HL-60 (cell line): ENCODE results near the gene ALKBH7.

ENCODE experiments used
- POLR2AphosphoS5 ChIP-seq: IDR thresholded peaks from 2 replicates; pipeline ENCODE4 v1.6.1; 2012; ENCODE audit warnings: low read depth
- TF ChIP-seq, protein P1 (sequence below): IDR thresholded peaks from one replicate; pipeline ENCODE4 v1.5.1; 2011; ENCODE audit warnings: low read length, control low read depth, inconsistent platforms; ENCODE audit not compliant: insufficient read depth
- TF ChIP-seq, protein P2 (sequence below): IDR thresholded peaks from 2 replicates; pipeline ENCODE4 v1.6.1; 2012; ENCODE audit warnings: low read depth; ENCODE audit not compliant: insufficient replicate concordance

DNA sequence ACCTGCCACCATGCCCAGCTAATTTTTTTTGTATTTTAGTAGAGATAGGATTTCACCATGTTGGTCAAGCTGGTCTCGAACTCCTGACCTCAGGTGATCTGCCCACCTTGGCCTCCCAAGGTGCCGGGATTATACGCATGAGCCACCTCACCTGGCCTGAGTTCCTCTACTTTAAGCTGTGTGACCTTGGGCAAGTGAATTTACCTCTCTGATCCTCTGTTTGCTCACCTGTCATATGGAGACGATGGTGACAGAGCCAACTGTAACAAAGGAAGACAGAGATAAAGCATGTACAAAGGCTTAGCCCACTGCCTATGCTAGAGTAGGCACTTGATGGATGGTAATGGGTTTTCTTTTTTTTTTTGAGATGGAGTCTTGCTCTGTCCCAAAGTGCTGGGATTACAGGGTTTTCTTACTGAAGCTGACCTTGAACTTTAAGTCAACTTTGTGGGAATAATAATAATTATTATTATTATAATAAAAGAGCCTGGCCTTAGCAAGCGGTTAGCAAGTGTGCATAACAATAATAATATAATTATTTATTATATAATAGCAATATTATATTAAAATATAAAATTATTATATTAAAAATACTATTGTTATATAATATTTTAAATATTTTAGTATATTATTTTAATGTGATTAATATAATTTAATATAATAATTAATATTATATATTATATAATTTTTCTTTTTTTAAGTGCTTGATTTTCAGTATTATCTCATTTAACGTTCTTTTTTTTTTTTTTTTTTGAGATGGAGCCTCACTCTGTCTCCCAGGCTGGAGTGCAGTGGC lies 37.9 kb upstream of the ALKBH7 start:
- TF ChIP-seq, protein P1, sequence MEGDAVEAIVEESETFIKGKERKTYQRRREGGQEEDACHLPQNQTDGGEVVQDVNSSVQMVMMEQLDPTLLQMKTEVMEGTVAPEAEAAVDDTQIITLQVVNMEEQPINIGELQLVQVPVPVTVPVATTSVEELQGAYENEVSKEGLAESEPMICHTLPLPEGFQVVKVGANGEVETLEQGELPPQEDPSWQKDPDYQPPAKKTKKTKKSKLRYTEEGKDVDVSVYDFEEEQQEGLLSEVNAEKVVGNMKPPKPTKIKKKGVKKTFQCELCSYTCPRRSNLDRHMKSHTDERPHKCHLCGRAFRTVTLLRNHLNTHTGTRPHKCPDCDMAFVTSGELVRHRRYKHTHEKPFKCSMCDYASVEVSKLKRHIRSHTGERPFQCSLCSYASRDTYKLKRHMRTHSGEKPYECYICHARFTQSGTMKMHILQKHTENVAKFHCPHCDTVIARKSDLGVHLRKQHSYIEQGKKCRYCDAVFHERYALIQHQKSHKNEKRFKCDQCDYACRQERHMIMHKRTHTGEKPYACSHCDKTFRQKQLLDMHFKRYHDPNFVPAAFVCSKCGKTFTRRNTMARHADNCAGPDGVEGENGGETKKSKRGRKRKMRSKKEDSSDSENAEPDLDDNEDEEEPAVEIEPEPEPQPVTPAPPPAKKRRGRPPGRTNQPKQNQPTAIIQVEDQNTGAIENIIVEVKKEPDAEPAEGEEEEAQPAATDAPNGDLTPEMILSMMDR = no peak
- TF ChIP-seq POLR2AphosphoS5 = no peak
- TF ChIP-seq, protein P2, sequence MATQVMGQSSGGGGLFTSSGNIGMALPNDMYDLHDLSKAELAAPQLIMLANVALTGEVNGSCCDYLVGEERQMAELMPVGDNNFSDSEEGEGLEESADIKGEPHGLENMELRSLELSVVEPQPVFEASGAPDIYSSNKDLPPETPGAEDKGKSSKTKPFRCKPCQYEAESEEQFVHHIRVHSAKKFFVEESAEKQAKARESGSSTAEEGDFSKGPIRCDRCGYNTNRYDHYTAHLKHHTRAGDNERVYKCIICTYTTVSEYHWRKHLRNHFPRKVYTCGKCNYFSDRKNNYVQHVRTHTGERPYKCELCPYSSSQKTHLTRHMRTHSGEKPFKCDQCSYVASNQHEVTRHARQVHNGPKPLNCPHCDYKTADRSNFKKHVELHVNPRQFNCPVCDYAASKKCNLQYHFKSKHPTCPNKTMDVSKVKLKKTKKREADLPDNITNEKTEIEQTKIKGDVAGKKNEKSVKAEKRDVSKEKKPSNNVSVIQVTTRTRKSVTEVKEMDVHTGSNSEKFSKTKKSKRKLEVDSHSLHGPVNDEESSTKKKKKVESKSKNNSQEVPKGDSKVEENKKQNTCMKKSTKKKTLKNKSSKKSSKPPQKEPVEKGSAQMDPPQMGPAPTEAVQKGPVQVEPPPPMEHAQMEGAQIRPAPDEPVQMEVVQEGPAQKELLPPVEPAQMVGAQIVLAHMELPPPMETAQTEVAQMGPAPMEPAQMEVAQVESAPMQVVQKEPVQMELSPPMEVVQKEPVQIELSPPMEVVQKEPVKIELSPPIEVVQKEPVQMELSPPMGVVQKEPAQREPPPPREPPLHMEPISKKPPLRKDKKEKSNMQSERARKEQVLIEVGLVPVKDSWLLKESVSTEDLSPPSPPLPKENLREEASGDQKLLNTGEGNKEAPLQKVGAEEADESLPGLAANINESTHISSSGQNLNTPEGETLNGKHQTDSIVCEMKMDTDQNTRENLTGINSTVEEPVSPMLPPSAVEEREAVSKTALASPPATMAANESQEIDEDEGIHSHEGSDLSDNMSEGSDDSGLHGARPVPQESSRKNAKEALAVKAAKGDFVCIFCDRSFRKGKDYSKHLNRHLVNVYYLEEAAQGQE = no peak
